ENCODE results near the gene NSUN7. TPM values are rescaled to one million over a fixed set of nuclear protein-coding genes. Genes with fewer than 3 reads are reported as not detected.

Gene NSUN7
- 0.90 and 1.1 TPM in 2 replicates for total RNA-seq (2021)
- percentile 30 among the genes with signal in this experiment for Bru-seq, nascent RNA
- BruChase-seq, experiment 1, labeled RNA remaining after a 2-hour chase, result percentile 36 among the genes with signal in this experiment
- percentile 33 among the genes with signal in this experiment for BruChase-seq, experiment 2, labeled RNA remaining after a 6-hour chase
- long read RNA-seq, partial matches to known transcripts, result 1 of 3 reads
- long read RNA-seq, other reads (novel, unspliced or antisense), result 1 of 3 reads

- Histone ChIP-seq H3K4me1 (ENCODE audit: insufficient read depth, low read length, poor library complexity, severe bottlenecking) (no peaks in the 10 kb centered on the region), H3K9me3 (ENCODE audit: low read depth, low read length, poor library complexity, severe bottlenecking) (no peaks in the 10 kb centered on the region), H3K27me3 (replicated peaks; ENCODE audit: insufficient read depth, low read depth, low read length, poor library complexity) (peaks cover 4% of the 10 kb centered on the region), H3K36me3 (ENCODE audit: insufficient read depth, low read length, poor library complexity, severe bottlenecking) (no peaks in the 10 kb centered on the region), H3K4me3 (ENCODE audit: low read depth, low read length, poor library complexity, severe bottlenecking) (peak within 1 kb of the TSS; percentile 56), H3K27ac (ENCODE audit: low read depth, low read length, poor library complexity, severe bottlenecking) (no peak within 1 kb of the TSS)
- CTCF ChIA-PET, result interaction anchor here (0.5 kb wide), 1 partner anchor 243 kb away, joined by 12 read pairs; no protein-coding TSS in a partner anchor
- BruUV-seq (replicated peaks), result no TSS peak
- POLR2A ChIA-PET (ENCODE audit: low non-redundant PET), result no interaction called here
- TF ChIP-seq CTCF (conservative IDR thresholded peaks at IDR 0.05; ENCODE audit: low read depth, low read length) (no peak), EZH2 (IDR thresholded peaks at IDR 0.05; ENCODE audit: borderline replicate concordance, low read depth, low read length, poor library complexity, severe bottlenecking) (no peak)
- intact Hi-C loops (cut with micrococcal nuclease; ENCODE audit: unreplicated experiment), result no loop called here
- peak; percentile 39 for DNase-seq (ENCODE audit: low spot score)
Observed at GRCh38 chr4:40749717-40750460, at the start of gene NSUN7. Gene NSUN7 (plus strand): TSS chr4:40749955. CDS start chr4:40750694, 739 bp downstream.

GRCh38 chr4:40702137-40702799 is 47.5 kb upstream of the NSUN7 start:
- no TSS peak for BruUV-seq (replicated peaks)
- H3K36me3 ChIP-seq (ENCODE audit: insufficient read depth, low read length, poor library complexity, severe bottlenecking), result no peaks in the 10 kb centered on the region
- TF ChIP-seq CTCF (conservative IDR thresholded peaks at IDR 0.05; ENCODE audit: low read depth, low read length) (no peak), EZH2 (IDR thresholded peaks at IDR 0.05; ENCODE audit: borderline replicate concordance, low read depth, low read length, poor library complexity, severe bottlenecking) (no peak)
- ChIA-PET POLR2A (ENCODE audit: low non-redundant PET) (no interaction called here), CTCF (no interaction called here)
- H3K4me1 ChIP-seq (ENCODE audit: insufficient read depth, low read length, poor library complexity, severe bottlenecking), result no peaks in the 10 kb centered on the region
- no peak for DNase-seq (ENCODE audit: low spot score)
- intact Hi-C loops (cut with micrococcal nuclease; ENCODE audit: unreplicated experiment), result no loop called here
- no peaks in the 10 kb centered on the region for H3K9me3 ChIP-seq (ENCODE audit: low read depth, low read length, poor library complexity, severe bottlenecking)
- H3K4me3 ChIP-seq (ENCODE audit: low read depth, low read length, poor library complexity, severe bottlenecking), result no peak overlapping the region
- no peak overlapping the region for H3K27ac ChIP-seq (ENCODE audit: low read depth, low read length, poor library complexity, severe bottlenecking)
- no peaks in the 10 kb centered on the region for H3K27me3 ChIP-seq (replicated peaks; ENCODE audit: insufficient read depth, low read depth, low read length, poor library complexity)

GRCh38 chr4:40702800-40703151 is 47.0 kb upstream of the NSUN7 start:
- DNase-seq (ENCODE audit: low spot score), result no peak
- H3K36me3 ChIP-seq (ENCODE audit: insufficient read depth, low read length, poor library complexity, severe bottlenecking), result no peaks in the 10 kb centered on the region
- no peak overlapping the region for H3K27ac ChIP-seq (ENCODE audit: low read depth, low read length, poor library complexity, severe bottlenecking)
- no TSS peak for BruUV-seq (replicated peaks)
- H3K27me3 ChIP-seq (replicated peaks; ENCODE audit: insufficient read depth, low read depth, low read length, poor library complexity), result no peaks in the 10 kb centered on the region
- ChIA-PET CTCF (no interaction called here), POLR2A (ENCODE audit: low non-redundant PET) (no interaction called here)
- H3K4me1 ChIP-seq (ENCODE audit: insufficient read depth, low read length, poor library complexity, severe bottlenecking), result no peaks in the 10 kb centered on the region
- no peak for TF ChIP-seq EZH2 (IDR thresholded peaks at IDR 0.05; ENCODE audit: borderline replicate concordance, low read depth, low read length, poor library complexity, severe bottlenecking)
- intact Hi-C loops (cut with micrococcal nuclease; ENCODE audit: unreplicated experiment), result no loop called here
- no peaks in the 10 kb centered on the region for H3K9me3 ChIP-seq (ENCODE audit: low read depth, low read length, poor library complexity, severe bottlenecking)
- H3K4me3 ChIP-seq (ENCODE audit: low read depth, low read length, poor library complexity, severe bottlenecking), result no peak overlapping the region
